DMS53 (cell line): ENCODE data around the gene MDN1.
A peak's percentile ranks its signal among the peaks of the same experiment; 100 is the strongest.

Source experiments
- DNase-seq: peaks from one replicate; lab custom pipeline; 2025; lab: John Stamatoyannopoulos, UW

Gene MDN1

DNA sequence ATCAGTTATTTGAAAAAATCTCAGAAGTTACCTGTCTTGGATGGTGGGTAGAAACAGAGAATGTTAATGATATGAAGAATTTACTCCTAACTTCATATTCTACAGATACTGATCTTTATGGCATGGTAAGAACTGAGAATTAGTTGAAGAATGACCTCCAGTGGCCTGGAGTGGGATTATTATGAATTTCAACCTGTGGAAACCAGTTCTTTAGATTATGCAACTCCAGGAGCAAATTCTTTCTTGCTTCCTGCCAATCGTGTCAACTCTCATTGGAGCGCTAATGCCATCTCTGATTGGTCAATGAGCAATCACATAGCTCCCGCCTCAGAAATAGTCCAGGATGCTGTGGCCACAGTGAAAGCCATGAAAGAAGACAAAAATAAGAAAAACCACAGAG lies 221.6 kb downstream of the MDN1 start:
- peak; percentile 75 for DNase-seq

GRCh38 chr6:89597372-89597771 lies 222.2 kb downstream of the MDN1 start:
- DNase-seq = no peak

DNA sequence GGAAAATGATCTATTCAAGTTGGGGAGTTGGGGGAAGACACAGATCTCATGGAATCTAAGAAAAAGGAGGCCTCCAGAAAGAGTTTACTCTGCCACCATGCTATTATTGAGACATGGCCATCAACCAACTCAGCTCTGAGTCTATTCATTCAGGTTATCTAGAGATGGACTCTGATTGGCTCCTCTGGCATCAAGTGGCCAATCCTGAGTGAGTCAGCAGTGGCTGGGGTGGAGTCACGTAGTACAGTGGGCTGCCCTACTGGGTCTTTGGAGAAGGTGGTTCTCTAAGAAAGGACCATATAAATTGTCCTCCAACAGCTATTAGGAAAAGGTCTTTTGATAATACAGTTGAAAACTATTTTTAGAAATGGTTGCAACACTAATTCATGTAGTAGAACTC lies 223.1 kb downstream of the MDN1 start:
- no peak for DNase-seq

GRCh38 chr6:89596056-89596455 lies 223.5 kb downstream of the MDN1 start:
- DNase-seq = peak; percentile 5
